Thymus (tissue), 11 donors: ENCODE results near the gene KRTAP10-6. TPM values are rescaled to one million over a fixed set of nuclear protein-coding genes. Genes with fewer than 3 reads are reported as not detected.
"Not testable (repeated sequence)": the region's sequence is repeated elsewhere in the genome, so short reads cannot be mapped to it uniquely, and the experiment has no call there.

Source experiments
- DNase-seq, 9 donors: peaks; one replicate each; pipeline ENCODE4 v3.0.0-alpha.2; 2013; ENCODE audit warnings: low spot score in 9 of 9, low read depth in 6 of 9, missing footprints in 1 of 9
- H3K27ac ChIP-seq, 2 donors: one replicate each; pipeline ENCODE4 v1.5.1; 2013; ENCODE audit warnings: control low read depth in 1 of 2, low read depth in 1 of 2, low read length in 1 of 2, mild to moderate bottlenecking in 1 of 2, moderate library complexity in 1 of 2
- H3K27me3 ChIP-seq, 2 donors: one replicate each; pipeline ENCODE4 v1.5.1; 2013; ENCODE audit warnings: low read length in 1 of 2; ENCODE audit not compliant: control insufficient read depth in 2 of 2, insufficient read depth in 1 of 2
- H3K36me3 ChIP-seq, 2 donors: one replicate each; pipeline ENCODE4 v1.5.1; 2013; ENCODE audit warnings: low read length in 1 of 2, mild to moderate bottlenecking in 1 of 2, moderate library complexity in 1 of 2; ENCODE audit not compliant: control insufficient read depth in 2 of 2, insufficient read depth in 2 of 2
- H3K4me1 ChIP-seq, 2 donors: one replicate each; pipeline ENCODE4 v1.5.1; 2013; ENCODE audit warnings: low read length in 2 of 2; ENCODE audit not compliant: control insufficient read depth in 2 of 2, insufficient read depth in 2 of 2
- H3K4me3 ChIP-seq, 2 donors: one replicate each; pipeline ENCODE4 v1.5.1; 2013; ENCODE audit warnings: low read length in 2 of 2, control low read depth in 1 of 2, mild to moderate bottlenecking in 1 of 2
- H3K9me3 ChIP-seq, 2 donors: one replicate each; pipeline ENCODE4 v1.5.1; 2013; ENCODE audit warnings: low read length in 1 of 2, mild to moderate bottlenecking in 1 of 2; ENCODE audit not compliant: control insufficient read depth in 2 of 2, insufficient read depth in 1 of 2
- WGBS: extraction: QIAGEN DNeasy Blood & Tissue Kit; methylation state at CpG from one replicate; pipeline ENCODE4 v1.1.7; 2013; 5-methylcytosine and 5-hydroxymethylcytosine counted together
- polyA plus RNA-seq: library from polyadenylated mRNA; stranded (reverse); fragments of 200-250 nt; gene quantifications from one replicate; pipeline ENCODE4 v1.2.3, GENCODE V29; 2013
- total RNA-seq: library from RNA; stranded (reverse); fragments of 120-200 nt; gene quantifications from one replicate; pipeline ENCODE4 v1.2.4, GENCODE V29; 2013
- donor health status: healthy.

KRTAP10-6 gene
- total and polyA plus RNA-seq, 2 donors = not detected

DNA sequence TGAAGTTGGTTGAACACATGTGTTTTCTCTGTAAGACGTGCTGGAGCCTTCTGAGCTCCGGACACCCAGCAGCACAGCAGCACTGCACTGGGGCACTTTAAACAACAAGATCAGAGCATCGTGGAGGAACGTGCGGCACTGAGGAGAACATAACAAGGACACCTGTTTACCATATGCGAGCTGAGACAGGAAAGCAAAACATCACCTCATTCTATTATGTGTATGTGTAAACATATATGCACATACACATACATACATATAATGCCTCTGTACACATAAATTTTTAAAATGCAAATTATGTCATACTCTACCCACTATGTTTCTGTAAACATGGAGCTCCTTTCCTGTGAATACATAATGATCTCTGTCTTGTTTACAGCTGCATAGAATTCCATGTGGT, 3.2 kb upstream of the KRTAP10-6 start:
- H3K4me1 ChIP-seq = peaks cover 0 to 2% of the 10 kb centered on the region in 2 donors
- H3K27ac ChIP-seq = no peak overlapping the region
- H3K36me3 ChIP-seq = no peaks in the 10 kb centered on the region
- DNase-seq = no peak
- H3K9me3 ChIP-seq = no peaks in the 10 kb centered on the region
- peaks cover 0 to 6% of the 10 kb centered on the region in 2 donors for H3K27me3 ChIP-seq
- no peak overlapping the region for H3K4me3 ChIP-seq
- WGBS = 81% methylated on average over 6 of the region's 6 CpGs

DNA sequence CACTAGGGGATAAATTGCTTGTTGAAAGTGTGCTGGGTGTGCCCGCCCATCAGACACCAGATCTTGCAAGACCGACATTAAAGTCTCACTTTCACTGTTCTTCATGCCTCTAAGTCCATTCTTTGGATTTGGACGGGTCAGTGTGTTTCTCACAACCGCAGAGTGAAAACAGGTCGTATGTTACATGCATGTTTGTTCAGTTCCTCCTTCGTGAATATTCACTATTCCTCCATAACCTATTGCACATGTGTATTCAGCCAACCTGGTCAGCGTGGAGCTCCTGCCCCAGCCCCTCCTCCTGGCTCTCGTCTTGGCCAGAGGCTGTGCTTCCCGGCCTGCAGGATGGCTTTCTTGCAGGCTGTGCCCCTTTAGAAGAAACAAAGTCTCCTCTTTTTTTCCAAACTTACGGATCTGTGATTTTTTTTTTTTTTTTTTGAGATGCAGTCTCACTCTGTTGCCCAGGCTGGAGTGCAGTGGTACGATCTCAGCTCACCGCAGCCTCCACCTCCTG, 2.2 kb upstream of the KRTAP10-6 start:
- no peaks in the 10 kb centered on the region for H3K9me3 ChIP-seq
- DNase-seq = no peak
- no peaks in the 10 kb centered on the region for H3K36me3 ChIP-seq
- H3K4me1 ChIP-seq = peaks cover 0 to 2% of the 10 kb centered on the region in 2 donors
- H3K27ac ChIP-seq = no peak overlapping the region
- no peak overlapping the region for H3K4me3 ChIP-seq
- 82% methylated on average over 12 of the region's 12 CpGs for WGBS
- H3K27me3 ChIP-seq = peaks cover 0 to 6% of the 10 kb centered on the region in 2 donors

DNA sequence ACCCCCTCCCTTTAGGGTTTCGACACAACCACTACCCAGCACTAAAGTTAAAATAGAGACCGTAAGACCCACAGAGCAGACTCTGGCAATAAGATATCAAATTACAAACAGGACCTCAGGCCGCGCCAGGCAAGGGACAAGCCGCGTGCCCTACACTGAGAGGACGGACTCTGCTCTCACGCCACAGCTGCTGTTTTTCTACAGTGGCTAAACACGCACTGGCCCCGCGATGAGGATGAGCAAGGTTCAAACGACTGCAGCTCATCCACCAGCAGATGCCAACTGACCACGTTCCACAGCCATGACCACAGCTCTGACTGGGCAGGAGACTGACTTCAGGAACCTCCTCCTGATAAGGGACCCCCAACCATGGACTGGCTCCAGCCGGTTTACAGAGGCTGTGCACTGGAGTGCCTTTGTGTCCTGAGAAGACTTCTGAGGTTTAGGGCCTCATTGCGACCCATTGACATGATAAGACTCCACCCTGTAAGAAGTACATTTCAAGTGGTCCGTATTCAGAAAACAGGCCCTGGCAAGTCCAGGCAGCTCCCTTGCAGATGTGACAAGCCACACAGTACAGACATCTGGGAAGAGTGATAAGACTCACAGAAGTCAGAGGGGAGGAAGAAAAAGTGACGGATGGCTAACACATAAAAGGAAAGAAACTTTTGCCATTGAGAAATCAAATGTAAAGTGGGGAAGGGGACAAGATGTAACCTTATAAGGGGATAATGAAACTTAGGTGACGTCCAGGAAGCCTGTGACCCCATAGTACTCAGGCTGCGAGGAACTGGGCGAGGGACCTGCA, 1.5 kb upstream of the KRTAP10-6 start:
- WGBS = 79% methylated on average over 20 of the region's 20 CpGs
- no peak overlapping the region for H3K4me3 ChIP-seq
- no peak overlapping the region for H3K27ac ChIP-seq
- peaks cover 0 to 6% of the 10 kb centered on the region in 2 donors for H3K27me3 ChIP-seq
- no peaks in the 10 kb centered on the region for H3K9me3 ChIP-seq
- H3K36me3 ChIP-seq = no peaks in the 10 kb centered on the region
- peaks cover 0 to 2% of the 10 kb centered on the region in 2 donors for H3K4me1 ChIP-seq
- DNase-seq = no peak

DNA sequence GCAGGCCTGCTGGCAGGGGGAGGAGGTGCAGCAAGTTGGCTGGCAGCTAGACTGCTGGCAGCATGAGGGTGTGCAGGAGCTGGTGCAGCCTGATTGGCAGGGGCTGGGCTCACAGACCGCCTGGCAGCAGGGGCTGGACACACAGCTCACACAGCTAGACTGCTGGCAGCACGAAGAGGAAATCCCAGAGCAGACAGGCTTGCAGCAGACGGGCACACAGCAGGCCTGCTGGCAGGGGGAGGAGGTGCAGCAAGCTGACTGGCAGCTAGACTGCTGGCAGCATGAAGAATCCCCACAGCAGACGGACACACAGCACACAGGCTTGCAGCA, 539 bp downstream of the KRTAP10-6 start:
- DNase-seq, H3K36me3 ChIP-seq, H3K27me3 ChIP-seq, H3K9me3 ChIP-seq, H3K4me1 ChIP-seq, H3K27ac ChIP-seq, H3K4me3 ChIP-seq: not testable (repeated sequence)
- 76% methylated on average over 4 of the region's 4 CpGs for WGBS

DNA sequence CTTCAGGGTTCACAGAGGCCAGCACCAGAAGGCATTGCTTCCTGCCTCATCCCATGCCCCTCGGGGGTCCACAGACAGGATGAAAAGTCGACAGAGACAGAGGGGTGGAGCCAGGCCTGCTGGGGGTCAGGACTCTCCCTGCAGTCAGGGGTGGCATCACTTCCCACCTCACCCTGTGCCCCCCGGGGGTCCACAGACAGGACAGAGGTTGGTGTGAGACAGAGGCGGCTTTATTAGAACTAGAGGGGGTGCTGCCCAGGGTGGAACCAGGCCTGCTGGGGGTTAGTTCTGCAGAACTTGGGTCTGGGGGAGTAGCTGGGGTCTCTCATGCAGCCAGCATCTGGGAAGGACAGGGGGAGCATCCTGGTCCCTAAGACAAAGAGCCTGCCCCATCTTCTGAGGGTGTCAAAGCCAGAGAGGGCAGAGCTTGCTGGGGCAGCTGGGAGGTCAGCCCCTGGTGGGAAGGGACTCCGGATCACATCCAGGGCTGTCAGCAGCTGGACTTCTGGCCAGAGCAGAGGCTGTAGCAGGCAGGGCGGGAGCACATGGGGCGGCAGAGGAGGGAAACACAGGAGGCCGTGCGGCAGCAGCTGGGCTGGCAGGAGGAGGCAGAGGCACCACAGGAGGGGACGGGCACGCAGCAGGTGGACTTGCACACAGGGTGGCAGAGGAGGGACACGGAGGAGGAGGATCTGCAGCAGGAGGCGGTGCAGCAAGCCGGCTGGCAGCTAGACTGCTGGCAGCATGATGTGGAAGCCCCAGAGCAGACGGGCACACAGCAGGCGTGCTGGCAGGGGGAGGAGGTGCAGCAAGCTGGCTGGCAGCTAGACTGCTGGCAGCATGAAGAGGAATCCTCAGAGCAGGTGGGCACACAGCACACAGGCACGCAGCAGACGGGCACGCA, 1.2 kb downstream of the KRTAP10-6 start:
- not testable (repeated sequence) for H3K4me1 ChIP-seq, H3K9me3 ChIP-seq, DNase-seq, H3K27me3 ChIP-seq, H3K4me3 ChIP-seq, H3K36me3 ChIP-seq, H3K27ac ChIP-seq
- 81% methylated on average over 18 of the region's 19 CpGs for WGBS

DNA sequence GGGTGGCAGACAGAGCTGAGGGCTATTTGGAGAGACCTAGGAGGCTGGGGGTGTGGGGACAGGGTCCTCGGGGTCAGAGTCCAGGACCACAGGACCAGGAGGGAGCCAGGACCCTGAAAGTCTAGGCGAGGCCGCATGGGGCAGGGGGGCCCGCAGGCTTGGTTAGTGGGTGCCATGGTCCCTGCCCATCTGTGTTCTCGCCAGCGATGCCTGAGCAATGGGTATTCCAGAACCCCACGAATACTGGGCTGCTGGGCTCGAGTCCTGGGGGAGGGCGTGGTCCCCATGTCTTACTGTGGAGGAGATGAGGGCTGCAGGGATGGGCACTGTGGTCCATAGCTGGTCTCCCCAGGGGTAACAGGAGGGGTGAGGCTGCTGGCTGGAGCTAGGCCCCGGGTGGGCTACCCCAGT, 2.0 kb downstream of the KRTAP10-6 start:
- H3K27me3 ChIP-seq = peaks cover 0 to 6% of the 10 kb centered on the region in 2 donors
- 92% methylated on average over 10 of the region's 10 CpGs for WGBS
- H3K27ac ChIP-seq = no peak overlapping the region
- H3K4me3 ChIP-seq = no peak overlapping the region
- peaks cover 0 to 2% of the 10 kb centered on the region in 2 donors for H3K4me1 ChIP-seq
- no peaks in the 10 kb centered on the region for H3K36me3 ChIP-seq
- no peaks in the 10 kb centered on the region for H3K9me3 ChIP-seq
- no peak for DNase-seq

DNA sequence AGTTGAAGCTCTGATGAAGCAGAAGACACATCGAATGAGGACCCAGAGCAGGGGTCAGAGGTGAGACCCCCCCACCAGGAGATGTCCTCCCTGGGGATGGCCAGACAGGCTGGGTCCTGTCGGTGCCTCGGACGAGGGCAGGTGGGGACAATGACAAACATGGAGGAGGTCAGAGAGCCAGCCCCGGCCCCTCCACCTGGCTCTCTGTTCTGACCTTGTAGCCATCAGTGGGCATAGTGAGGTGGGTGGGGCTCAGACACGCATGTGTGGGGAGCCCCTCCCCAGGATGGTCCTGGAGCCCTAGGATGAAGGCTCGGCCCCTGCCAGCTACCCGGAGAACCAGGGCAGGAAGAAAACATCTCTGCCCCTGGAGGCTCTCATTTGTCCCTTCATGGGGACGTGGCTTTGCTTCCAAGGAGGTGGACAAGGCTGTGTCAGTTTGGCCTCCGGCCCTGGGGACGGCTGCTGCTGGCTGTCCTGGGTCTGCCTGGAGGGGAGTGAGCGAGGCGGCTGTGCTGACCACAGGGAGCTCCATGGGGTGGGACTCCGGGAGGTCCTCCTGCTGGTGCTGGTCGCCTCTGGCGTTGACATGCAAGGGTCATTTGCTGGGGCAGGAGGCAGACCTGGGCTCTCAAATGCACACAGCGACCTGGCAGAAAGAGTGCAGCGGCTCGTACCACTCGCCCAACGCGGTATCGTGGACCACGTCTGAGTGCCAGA, 2.6 kb downstream of the KRTAP10-6 start:
- Histone ChIP-seq H3K27me3 (peaks cover 0 to 6% of the 10 kb centered on the region in 2 donors), H3K4me3 (no peak overlapping the region), H3K9me3 (no peaks in the 10 kb centered on the region), H3K4me1 (peaks cover 0 to 2% of the 10 kb centered on the region in 2 donors), H3K27ac (no peak overlapping the region), H3K36me3 (no peaks in the 10 kb centered on the region)
- DNase-seq = no peak
- 89% methylated on average over 24 of the region's 24 CpGs for WGBS

DNA sequence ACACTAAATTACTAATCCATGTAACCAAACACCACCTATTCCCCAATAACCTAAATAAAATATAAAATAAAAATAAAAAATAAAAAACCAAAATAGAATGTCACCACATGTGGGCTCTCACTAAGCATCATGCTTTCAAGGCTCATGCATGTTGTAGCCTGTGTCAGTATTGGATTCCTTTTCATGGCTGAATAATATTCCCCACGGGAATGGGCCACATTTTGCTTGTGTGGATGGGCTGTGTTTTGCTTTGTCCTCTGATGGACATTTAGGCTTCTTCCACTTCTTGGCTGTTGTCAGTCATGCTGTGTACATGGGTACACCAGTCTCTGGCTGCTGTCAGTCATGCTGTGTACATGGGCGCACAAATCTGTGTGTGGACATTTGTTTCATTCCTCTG, 3.2 kb downstream of the KRTAP10-6 start:
- WGBS = 93% methylated on average over 2 of the region's 2 CpGs
- H3K36me3 ChIP-seq = no peaks in the 10 kb centered on the region
- no peak for DNase-seq
- no peaks in the 10 kb centered on the region for H3K9me3 ChIP-seq
- H3K27ac ChIP-seq = no peak overlapping the region
- H3K27me3 ChIP-seq = peaks cover 0 to 6% of the 10 kb centered on the region in 2 donors
- no peak overlapping the region for H3K4me3 ChIP-seq
- peaks cover 0 to 2% of the 10 kb centered on the region in 2 donors for H3K4me1 ChIP-seq
